Liver (tissue), 9 donors: ENCODE results near the gene EXOC4. TPM values are rescaled to one million over a fixed set of nuclear protein-coding genes. Genes with fewer than 3 reads are reported as not detected.

Experiments used
- DNase-seq: peaks from one replicate; pipeline ENCODE4 v3.0.0-alpha.2; 2017; ENCODE audit warnings: low spot score
- H3K27ac ChIP-seq, 2 donors: one replicate each; pipeline ENCODE4 v1.7.0; 2013; ENCODE audit warnings: inconsistent platforms in 2 of 2, low read length in 2 of 2, control low read depth in 1 of 2, low read depth in 1 of 2, mild to moderate bottlenecking in 1 of 2
- H3K27me3 ChIP-seq, 4 donors: one replicate each; pipeline versions ENCODE4 v1.6.1 to v1.7.0; 2013; ENCODE audit warnings: low read length in 3 of 4, inconsistent platforms in 1 of 4, mild to moderate bottlenecking in 1 of 4, moderate library complexity in 1 of 4; ENCODE audit not compliant: control insufficient read depth in 4 of 4, insufficient read depth in 4 of 4
- H3K36me3 ChIP-seq, 4 donors: one replicate each; pipeline versions ENCODE4 v1.6.1 to v1.7.0; 2013; ENCODE audit warnings: low read length in 3 of 4, mild to moderate bottlenecking in 3 of 4, low read depth in 1 of 4, moderate library complexity in 1 of 4; ENCODE audit not compliant: control insufficient read depth in 4 of 4, insufficient read depth in 3 of 4
- H3K4me1 ChIP-seq, 4 donors: one replicate each; pipeline versions ENCODE4 v1.6.1 to v1.7.0; 2013; ENCODE audit warnings: low read length in 3 of 4, mild to moderate bottlenecking in 3 of 4, moderate library complexity in 1 of 4; ENCODE audit not compliant: control insufficient read depth in 4 of 4, insufficient read depth in 4 of 4
- H3K4me3 ChIP-seq, 3 donors: one replicate each; pipeline versions ENCODE4 v1.6.1 to v1.7.0; 2013; ENCODE audit warnings: low read length in 3 of 3, control low read depth in 1 of 3, low read depth in 1 of 3, mild to moderate bottlenecking in 1 of 3
- H3K9ac ChIP-seq, 2 donors: one replicate each; pipeline ENCODE4 v1.7.0; 2013; ENCODE audit warnings: low read length in 2 of 2, mild to moderate bottlenecking in 2 of 2, moderate library complexity in 2 of 2, control low read depth in 1 of 2, low read depth in 1 of 2
- H3K9me3 ChIP-seq, 4 donors: one replicate each; pipeline versions ENCODE4 v1.6.1 to v1.7.0; 2013; ENCODE audit warnings: low read length in 3 of 4; ENCODE audit not compliant: control insufficient read depth in 4 of 4
- ATF3 ChIP-seq: IDR thresholded peaks from 2 replicates; pipeline ENCODE4 v1.6.1; 2016; ENCODE audit warnings: antibody characterized with exemption
- GABPA ChIP-seq, 2 donors: IDR thresholded peaks in 1 of 2; conservative IDR thresholded peaks in 1 of 2; 2 replicates each; pipeline ENCODE4 v1.6.1; 2016; ENCODE audit warnings: antibody characterized with exemption in 2 of 2, mild to moderate bottlenecking in 1 of 2, moderate library complexity in 1 of 2
- HNF4A ChIP-seq, 2 donors: conservative IDR thresholded peaks; 2 replicates each; pipeline ENCODE4 v1.6.1; 2016; ENCODE audit warnings: antibody characterized with exemption in 2 of 2, mild to moderate bottlenecking in 2 of 2
- HNF4G ChIP-seq: IDR thresholded peaks from 2 replicates; pipeline ENCODE4 v1.6.1; 2016; ENCODE audit warnings: antibody characterized with exemption
- JUND ChIP-seq, 2 donors: IDR thresholded peaks; 2 replicates each; pipeline ENCODE4 v1.6.1; 2016; ENCODE audit warnings: antibody characterized with exemption in 2 of 2
- NR2F2 ChIP-seq: IDR thresholded peaks from 2 replicates; pipeline ENCODE4 v1.6.1; 2016; ENCODE audit warnings: antibody characterized with exemption
- RAD21 ChIP-seq, 2 donors: IDR thresholded peaks; 2 replicates each; pipeline ENCODE4 v1.6.1; 2016; ENCODE audit warnings: antibody characterized with exemption in 2 of 2, mild to moderate bottlenecking in 2 of 2
- RXRA ChIP-seq, 2 donors: IDR thresholded peaks; 2 replicates each; pipeline ENCODE4 v1.6.1; 2017 to 2018; ENCODE audit warnings: antibody characterized with exemption in 2 of 2, mild to moderate bottlenecking in 1 of 2
- SP1 ChIP-seq: IDR thresholded peaks from 2 replicates; pipeline ENCODE4 v1.6.1; 2018; ENCODE audit warnings: antibody characterized with exemption, mild to moderate bottlenecking
- WGBS: extraction: QIAGEN DNeasy Blood & Tissue Kit; methylation state at CpG from one replicate; pipeline ENCODE4 v1.1.7; 2013; 5-methylcytosine and 5-hydroxymethylcytosine counted together
- polyA plus RNA-seq, 2 donors: library from polyadenylated mRNA; stranded (reverse) in 1 of 2; unstranded in 1 of 2; fragments of 200-250 nt in 1 of 2; fragments of >200 nt in 1 of 2; fragmentation: Nextera tagmentation in 1 of 2; extraction: Ambion mirVana in 1 of 2; gene quantifications; one replicate each; pipeline versions ENCODE4 v1.2.1 to v1.2.3, GENCODE V29; 2013 to 2015
- total RNA-seq, 2 donors: library from RNA; depleted of rRNA; stranded (reverse); fragments of >200 nt; gene quantifications; one replicate each; pipeline ENCODE4 v1.2.3, GENCODE V29; 2014
- TF ChIP-seq, protein P1 (sequence below): IDR thresholded peaks from 2 replicates; pipeline ENCODE4 v1.6.1; 2016; ENCODE audit warnings: antibody characterized with exemption
- donor health status: healthy.
- donor health status: healthy.
- donor health status: healthy.
- donor health status: healthy.
- donor health status: healthy.

The EXOC4 gene
- total and polyA plus RNA-seq, 4 donors, result 9.5 to 55.9 (median 23.6) TPM

- Histone ChIP-seq H3K9me3 (no peaks in the 10 kb centered on the region), H3K4me1 (no peaks in the 10 kb centered on the region), H3K4me3 (no peak overlapping the region), H3K9ac (no peak overlapping the region), H3K27ac (no peak overlapping the region), H3K36me3 (no peaks in the 10 kb centered on the region), H3K27me3 (no peaks in the 10 kb centered on the region)
- TF ChIP-seq HNF4G, result no peak
- TF ChIP-seq, protein P1, sequence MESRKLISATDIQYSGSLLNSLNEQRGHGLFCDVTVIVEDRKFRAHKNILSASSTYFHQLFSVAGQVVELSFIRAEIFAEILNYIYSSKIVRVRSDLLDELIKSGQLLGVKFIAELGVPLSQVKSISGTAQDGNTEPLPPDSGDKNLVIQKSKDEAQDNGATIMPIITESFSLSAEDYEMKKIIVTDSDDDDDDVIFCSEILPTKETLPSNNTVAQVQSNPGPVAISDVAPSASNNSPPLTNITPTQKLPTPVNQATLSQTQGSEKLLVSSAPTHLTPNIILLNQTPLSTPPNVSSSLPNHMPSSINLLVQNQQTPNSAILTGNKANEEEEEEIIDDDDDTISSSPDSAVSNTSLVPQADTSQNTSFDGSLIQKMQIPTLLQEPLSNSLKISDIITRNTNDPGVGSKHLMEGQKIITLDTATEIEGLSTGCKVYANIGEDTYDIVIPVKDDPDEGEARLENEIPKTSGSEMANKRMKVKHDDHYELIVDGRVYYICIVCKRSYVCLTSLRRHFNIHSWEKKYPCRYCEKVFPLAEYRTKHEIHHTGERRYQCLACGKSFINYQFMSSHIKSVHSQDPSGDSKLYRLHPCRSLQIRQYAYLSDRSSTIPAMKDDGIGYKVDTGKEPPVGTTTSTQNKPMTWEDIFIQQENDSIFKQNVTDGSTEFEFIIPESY, result no peak
- TF ChIP-seq RXRA (IDR thresholded peaks at IDR 0.05), result no peak
- TF ChIP-seq NR2F2, result no peak
- no peak for TF ChIP-seq JUND (IDR thresholded peaks at IDR 0.05)
- no peak for TF ChIP-seq ATF3
- DNase-seq, result no peak
- WGBS, result 97% methylated on average over 4 of the region's 4 CpGs
Measured at GRCh38 chr7:133790911-133791310, 538.0 kb downstream of the EXOC4 start.

DNA sequence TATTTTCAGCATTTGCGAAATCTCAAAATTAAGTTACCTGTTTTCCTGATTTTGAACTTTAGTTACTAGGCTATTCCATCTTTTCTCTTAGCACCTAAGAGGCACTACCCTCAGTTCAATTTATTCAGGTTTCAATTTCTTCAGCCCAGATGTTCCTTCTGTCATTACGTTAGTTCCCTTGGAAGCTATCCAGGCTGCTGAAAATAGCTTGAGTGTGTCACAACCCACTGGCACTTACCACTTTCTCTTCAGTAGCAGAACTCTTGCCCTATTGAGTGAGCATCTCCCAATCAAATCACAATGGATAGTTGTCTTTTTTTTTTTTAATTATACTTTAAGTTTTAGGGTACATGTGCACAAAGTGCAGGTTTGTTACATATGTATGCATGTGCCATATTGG lies 541.6 kb downstream of the EXOC4 start:
- no peak for DNase-seq
- Histone ChIP-seq H3K4me3 (no peak overlapping the region), H3K27ac (no peak overlapping the region), H3K9me3 (no peaks in the 10 kb centered on the region), H3K4me1 (no peaks in the 10 kb centered on the region), H3K9ac (no peak overlapping the region), H3K27me3 (no peaks in the 10 kb centered on the region), H3K36me3 (no peaks in the 10 kb centered on the region)
- 50% methylated on average over 2 of the region's 2 CpGs for WGBS
- TF ChIP-seq SP1 (no peak), HNF4A (conservative IDR thresholded peaks at IDR 0.05) (no peak), GABPA (IDR thresholded peaks at IDR 0.05 in 1 of 2, conservative IDR thresholded peaks at IDR 0.05 in 1 of 2) (no peak)
- TF ChIP-seq, protein P1, result no peak

DNA sequence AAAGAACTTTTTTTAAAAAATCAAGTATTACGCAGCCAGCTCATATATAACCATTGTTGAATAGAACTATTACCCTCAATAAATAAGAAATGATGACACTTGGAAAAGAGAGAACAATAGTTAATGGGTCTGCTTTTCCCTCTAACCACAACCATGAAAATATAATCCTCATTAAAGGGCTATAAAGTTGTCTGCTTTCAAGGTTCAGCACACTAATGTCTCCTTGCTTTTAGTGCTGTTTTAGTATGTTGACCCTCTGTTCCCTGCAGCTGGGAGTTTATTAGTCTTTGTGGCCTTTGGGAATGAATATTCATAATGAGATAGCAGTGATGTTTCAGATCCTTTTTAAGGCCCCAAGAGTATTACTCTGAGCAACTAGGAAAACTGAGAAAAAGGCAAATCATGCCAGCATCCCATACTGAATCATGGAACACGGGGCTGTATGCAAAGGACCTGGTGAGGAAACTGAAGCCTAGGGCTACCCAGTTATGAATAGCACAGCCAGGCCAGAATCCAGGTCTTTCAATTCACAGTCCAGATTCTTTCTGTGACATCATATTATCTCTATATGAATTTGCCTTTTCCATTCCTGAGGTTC lies 542.3 kb downstream of the EXOC4 start:
- DNase-seq, result no peak
- H3K36me3 ChIP-seq, result no peaks in the 10 kb centered on the region
- no peak overlapping the region for H3K27ac ChIP-seq
- no peaks in the 10 kb centered on the region for H3K27me3 ChIP-seq
- 97% methylated on average over 2 of the region's 2 CpGs for WGBS
- no peak for TF ChIP-seq RAD21 (IDR thresholded peaks at IDR 0.05)
- no peaks in the 10 kb centered on the region for H3K4me1 ChIP-seq
- H3K9ac ChIP-seq, result no peak overlapping the region
- H3K9me3 ChIP-seq, result no peaks in the 10 kb centered on the region
- H3K4me3 ChIP-seq, result no peak overlapping the region
